Skeletal muscle tissue (tissue), 4 donors: ENCODE results near the gene IFIT5. TPM values are rescaled to one million over a fixed set of nuclear protein-coding genes. Genes with fewer than 3 reads are reported as not detected.
"Not testable (repeated sequence)": the region's sequence is repeated elsewhere in the genome, so short reads cannot be mapped to it uniquely, and the experiment has no call there.

Source experiments
- H3K27ac ChIP-seq: one replicate; pipeline ENCODE4 v1.7.0; 2013; ENCODE audit warnings: mild to moderate bottlenecking, low read depth, low read length, inconsistent platforms
- H3K27me3 ChIP-seq, 3 donors: one replicate each; pipeline ENCODE4 v1.7.0; 2013; ENCODE audit warnings: low read length in 3 of 3; ENCODE audit not compliant: control insufficient read depth in 3 of 3, insufficient read depth in 3 of 3
- H3K36me3 ChIP-seq, 3 donors: one replicate each; pipeline ENCODE4 v1.7.0; 2013; ENCODE audit warnings: low read length in 3 of 3; ENCODE audit not compliant: control insufficient read depth in 3 of 3, insufficient read depth in 3 of 3
- H3K4me1 ChIP-seq, 3 donors: one replicate each; pipeline ENCODE4 v1.7.0; 2013; ENCODE audit warnings: low read length in 3 of 3, mild to moderate bottlenecking in 3 of 3; ENCODE audit not compliant: control insufficient read depth in 3 of 3, insufficient read depth in 3 of 3
- H3K4me3 ChIP-seq, 3 donors: one replicate each; pipeline ENCODE4 v1.7.0; 2013; ENCODE audit warnings: low read length in 3 of 3
- H3K9ac ChIP-seq, 3 donors: one replicate each; pipeline ENCODE4 v1.7.0; 2013; ENCODE audit warnings: low read length in 3 of 3, mild to moderate bottlenecking in 3 of 3, moderate library complexity in 2 of 3, low read depth in 1 of 3
- H3K9me3 ChIP-seq, 3 donors: one replicate each; pipeline ENCODE4 v1.7.0; 2013; ENCODE audit warnings: low read length in 3 of 3; ENCODE audit not compliant: control insufficient read depth in 3 of 3
- total RNA-seq: library from RNA; depleted of rRNA; stranded (reverse); fragments of >200 nt; gene quantifications from one replicate; pipeline ENCODE4 v1.2.3, GENCODE V29; 2014
- donor health status: Osteomylitis.

The IFIT5 gene
- total RNA-seq, 1 donor from 2014 or later = 9.9 TPM

- not testable (repeated sequence) for H3K36me3 ChIP-seq, H3K9ac ChIP-seq, H3K9me3 ChIP-seq, H3K27me3 ChIP-seq, H3K4me3 ChIP-seq, H3K27ac ChIP-seq
- peaks cover 5 to 15% (median 10%) of the 10 kb centered on the region in 3 donors for H3K4me1 ChIP-seq
These were observed 3.8 kb upstream of the IFIT5 start for GRCh38 chr10:89410551-89410950.

- H3K9ac ChIP-seq, H3K27me3 ChIP-seq, H3K4me3 ChIP-seq, H3K9me3 ChIP-seq, H3K36me3 ChIP-seq, H3K27ac ChIP-seq: not testable (repeated sequence)
- H3K4me1 ChIP-seq = peaks cover 5 to 16% (median 10%) of the 10 kb centered on the region in 3 donors
These were observed 3.2 kb upstream of the IFIT5 start for GRCh38 chr10:89411135-89411534.

- H3K9me3 ChIP-seq, H3K27me3 ChIP-seq, H3K36me3 ChIP-seq, H3K27ac ChIP-seq, H3K9ac ChIP-seq, H3K4me3 ChIP-seq: not testable (repeated sequence)
- H3K4me1 ChIP-seq = peaks cover 5 to 16% (median 10%) of the 10 kb centered on the region in 3 donors
These were observed 2.1 kb upstream of the IFIT5 start for GRCh38 chr10:89412276-89412675.

- no peaks in the 10 kb centered on the region for H3K9me3 ChIP-seq
- peak overlapping the region; percentile 81 to 84 (median 81) for H3K9ac ChIP-seq
- H3K27ac ChIP-seq = peak overlapping the region; percentile 83
- no peaks in the 10 kb centered on the region for H3K27me3 ChIP-seq
- H3K36me3 ChIP-seq = peaks cover 3 to 7% (median 7%) of the 10 kb centered on the region in 3 donors
- peak overlapping the region in 2 of 3 donors; percentile 89 to 97 for H3K4me3 ChIP-seq
- H3K4me1 ChIP-seq = peaks cover 5 to 16% (median 10%) of the 10 kb centered on the region in 3 donors
These were observed 913 bp upstream of the IFIT5 start for GRCh38 chr10:89413398-89413912.

GRCh38 chr10:89414879-89415821 is 782 bp downstream of the IFIT5 start:
- H3K27me3 ChIP-seq = no peaks in the 10 kb centered on the region
- H3K36me3 ChIP-seq = peaks cover 3 to 7% (median 7%) of the 10 kb centered on the region in 3 donors
- peak overlapping the region; percentile 81 to 84 (median 81) for H3K9ac ChIP-seq
- peaks cover 5 to 16% (median 10%) of the 10 kb centered on the region in 3 donors for H3K4me1 ChIP-seq
- H3K27ac ChIP-seq = peak overlapping the region; percentile 83
- peak overlapping the region; percentile 89 to 97 (median 93) for H3K4me3 ChIP-seq
- no peaks in the 10 kb centered on the region for H3K9me3 ChIP-seq

GRCh38 chr10:89416465-89416864 is 2.1 kb downstream of the IFIT5 start:
- Histone ChIP-seq H3K27me3 (no peaks in the 10 kb centered on the region), H3K4me3 (no peak overlapping the region), H3K36me3 (peaks cover 3 to 7% (median 7%) of the 10 kb centered on the region in 3 donors), H3K9ac (no peak overlapping the region), H3K4me1 (peaks cover 5 to 16% (median 10%) of the 10 kb centered on the region in 3 donors), H3K9me3 (no peaks in the 10 kb centered on the region), H3K27ac (no peak overlapping the region)

GRCh38 chr10:89419548-89419947 is 5.2 kb downstream of the IFIT5 start:
- Histone ChIP-seq H3K36me3 (peaks cover 3 to 7% (median 7%) of the 10 kb centered on the region in 3 donors), H3K27me3 (no peaks in the 10 kb centered on the region), H3K9ac (no peak overlapping the region), H3K4me1 (peaks cover 3 to 11% (median 6%) of the 10 kb centered on the region in 3 donors), H3K4me3 (no peak overlapping the region), H3K27ac (no peak overlapping the region), H3K9me3 (no peaks in the 10 kb centered on the region)

- no peaks in the 10 kb centered on the region for H3K9me3 ChIP-seq
- no peaks in the 10 kb centered on the region for H3K27me3 ChIP-seq
- H3K4me3 ChIP-seq = no peak overlapping the region
- no peak overlapping the region for H3K27ac ChIP-seq
- H3K9ac ChIP-seq = no peak overlapping the region
- peaks cover 3 to 7% (median 7%) of the 10 kb centered on the region in 3 donors for H3K36me3 ChIP-seq
- H3K4me1 ChIP-seq = no peaks in the 10 kb centered on the region
These were observed 6.7 kb downstream of the IFIT5 start for GRCh38 chr10:89421018-89421476.

GRCh38 chr10:89425000-89425399 is 10.6 kb downstream of the IFIT5 start:
- H3K4me1 ChIP-seq = peaks cover 2 to 17% (median 3%) of the 10 kb centered on the region in 3 donors
- H3K9me3 ChIP-seq = no peaks in the 10 kb centered on the region
- no peak overlapping the region for H3K4me3 ChIP-seq
- H3K36me3 ChIP-seq = no peaks in the 10 kb centered on the region
- no peaks in the 10 kb centered on the region for H3K27me3 ChIP-seq
- H3K9ac ChIP-seq = no peak overlapping the region
- H3K27ac ChIP-seq = no peak overlapping the region
